ENCODE measurements around the gene GARRE1. TPM values are rescaled to one million over a fixed set of nuclear protein-coding genes. Genes with fewer than 3 reads are reported as not detected.

The GARRE1 gene
- polyA plus RNA-seq, 3 donors, result 1.1 to 6.2 (median 2.1) TPM

GRCh38 chr19:34263745-34264237 lies 9.4 kb downstream of the GARRE1 start:
- Histone ChIP-seq H3K9ac (ENCODE audit: insufficient read depth, low read length, poor library complexity, severe bottlenecking) (no peak overlapping the region), H3K4me3 (replicated peaks in 1 of 3; ENCODE audit: low read depth in 2 of 3, low read length in 3 of 3) (no peak overlapping the region), H3K4me2 (replicated peaks; ENCODE audit: extremely low read depth, low read length, poor library complexity, severe bottlenecking) (no peak overlapping the region), H3K79me2 (ENCODE audit: insufficient read depth, low read length) (no peaks in the 10 kb centered on the region), H3K27ac (ENCODE audit: low read depth in 1 of 2, low read length in 2 of 2) (no peak overlapping the region), H4K20me1 (ENCODE audit: insufficient read depth, low read length) (peaks cover 8% of the 10 kb centered on the region), H3K36me3 (replicated peaks in 1 of 2; ENCODE audit: control insufficient read depth in 1 of 2, insufficient read depth in 2 of 2, low read length in 2 of 2) (no peaks in the 10 kb centered on the region), H2AFZ (ENCODE audit: insufficient read depth, low read depth, low read length, poor library complexity, severe bottlenecking) (no peak overlapping the region), H3K9me3 (replicated peaks in 1 of 2; ENCODE audit: control insufficient read depth in 1 of 2, insufficient read depth in 1 of 2, low read length in 2 of 2) (no peaks in the 10 kb centered on the region), H3K4me1 (ENCODE audit: control insufficient read depth in 1 of 2, insufficient read depth in 2 of 2, low read length in 2 of 2) (no peaks in the 10 kb centered on the region), H3K27me3 (ENCODE audit: control insufficient read depth in 2 of 2, insufficient read depth in 2 of 2, low read length in 2 of 2) (peaks cover 5 to 46% of the 10 kb centered on the region in 2 donors)
- DNase-seq, result no peak
- TF ChIP-seq CTCF (IDR thresholded peaks at IDR 0.05), result no peak
- Mint-ChIP-seq H3K27me3 (ENCODE audit: low read depth in 3 of 3) (peaks cover 46 to 55% (median 49%) of the 10 kb centered on the region in 3 donors), H3K9me3 (peaks cover 0 to 3% (median 0%) of the 10 kb centered on the region in 7 donors), H3K4me3 (peak overlapping the region in 1 of 2 donors; percentile 59), H3K27ac (peak overlapping the region in 1 of 7 donors; percentile 2), H3K36me3 (peaks cover 2 to 7% of the 10 kb centered on the region in 2 donors), H3K4me1 (peaks cover 2% of the 10 kb centered on the region)
- intact Hi-C loops (cut with micrococcal nuclease), result no loop called here
- 100% methylated on average over 4 of the region's 8 CpGs for WGBS (ENCODE audit: insufficient coverage)

- Mint-ChIP-seq H3K4me1 (peaks cover 15% of the 10 kb centered on the region), H3K4me3 (peak overlapping the region in 1 of 2 donors; percentile 53), H3K27ac (no peak overlapping the region), H3K36me3 (peaks cover 9 to 15% of the 10 kb centered on the region in 2 donors), H3K27me3 (ENCODE audit: low read depth in 3 of 3) (peaks cover 45 to 52% (median 48%) of the 10 kb centered on the region in 3 donors), H3K9me3 (peaks cover 0 to 3% (median 0%) of the 10 kb centered on the region in 7 donors)
- H3K4me2 ChIP-seq (replicated peaks; ENCODE audit: extremely low read depth, low read length, poor library complexity, severe bottlenecking), result no peak overlapping the region
- no peak for TF ChIP-seq CTCF (IDR thresholded peaks at IDR 0.05)
- H3K4me1 ChIP-seq (ENCODE audit: control insufficient read depth in 1 of 2, insufficient read depth in 2 of 2, low read length in 2 of 2), result peaks cover 13% of the 10 kb centered on the region in 2 donors
- H4K20me1 ChIP-seq (ENCODE audit: insufficient read depth, low read length), result peaks cover 4% of the 10 kb centered on the region
- no peaks in the 10 kb centered on the region for H3K79me2 ChIP-seq (ENCODE audit: insufficient read depth, low read length)
- intact Hi-C loops (cut with micrococcal nuclease), result no loop called here
- H3K4me3 ChIP-seq (replicated peaks in 1 of 3; ENCODE audit: low read depth in 2 of 3, low read length in 3 of 3), result no peak overlapping the region
- H3K9me3 ChIP-seq (replicated peaks in 1 of 2; ENCODE audit: control insufficient read depth in 1 of 2, insufficient read depth in 1 of 2, low read length in 2 of 2), result no peaks in the 10 kb centered on the region
- 80% methylated on average over 3 of the region's 6 CpGs for WGBS (ENCODE audit: insufficient coverage)
- H3K9ac ChIP-seq (ENCODE audit: insufficient read depth, low read length, poor library complexity, severe bottlenecking), result no peak overlapping the region
- H3K36me3 ChIP-seq (replicated peaks in 1 of 2; ENCODE audit: control insufficient read depth in 1 of 2, insufficient read depth in 2 of 2, low read length in 2 of 2), result no peaks in the 10 kb centered on the region
- H3K27me3 ChIP-seq (ENCODE audit: control insufficient read depth in 2 of 2, insufficient read depth in 2 of 2, low read length in 2 of 2), result peaks cover 3 to 43% of the 10 kb centered on the region in 2 donors
- DNase-seq, result no peak
- no peak overlapping the region for H3K27ac ChIP-seq (ENCODE audit: low read depth in 1 of 2, low read length in 2 of 2)
- no peak overlapping the region for H2AFZ ChIP-seq (ENCODE audit: insufficient read depth, low read depth, low read length, poor library complexity, severe bottlenecking)
Observed at GRCh38 chr19:34265221-34265650, 10.9 kb downstream of the GARRE1 start.
